NCI-H446 (cell line): ENCODE results near the gene MAN2B1.
"Not testable (repeated sequence)": the region's sequence is repeated elsewhere in the genome, so short reads cannot be mapped to it uniquely, and the experiment has no call there.

Source experiments
- DNase-seq, 2 experiments: peaks; one replicate each; lab custom pipeline; 2025; lab: John Stamatoyannopoulos, UW

Gene MAN2B1

GRCh38 chr19:12657966-12658365, 8.6 kb downstream of the MAN2B1 start:
- no peak for DNase-seq

GRCh38 chr19:12656899-12657571, 9.5 kb downstream of the MAN2B1 start:
- no peak for DNase-seq

- DNase-seq: no peak
Observed at GRCh38 chr19:12655546-12655945, 11.0 kb downstream of the MAN2B1 start.

GRCh38 chr19:12652219-12652618, 14.3 kb downstream of the MAN2B1 start:
- DNase-seq: no peak

GRCh38 chr19:12649941-12650340, 16.6 kb downstream of the MAN2B1 start:
- no peak for DNase-seq

- no peak for DNase-seq
Observed at GRCh38 chr19:12648088-12648487, 18.5 kb downstream of the MAN2B1 start.

- DNase-seq: no peak
Observed at GRCh38 chr19:12647490-12648071, 19.0 kb downstream of the MAN2B1 start.

GRCh38 chr19:12647047-12647446, 19.5 kb downstream of the MAN2B1 start:
- DNase-seq: no peak

- DNase-seq: no peak
Observed at GRCh38 chr19:12646551-12646950, 20.0 kb downstream of the MAN2B1 start.

GRCh38 chr19:12643716-12644115, 22.8 kb downstream of the MAN2B1 start:
- not testable (repeated sequence) for DNase-seq

- DNase-seq: no peak
Observed at GRCh38 chr19:12642506-12642905, 24.0 kb downstream of the MAN2B1 start.

GRCh38 chr19:12641456-12641855, 25.1 kb downstream of the MAN2B1 start:
- no peak for DNase-seq

- no peak for DNase-seq
Observed at GRCh38 chr19:12639901-12640613, 26.5 kb downstream of the MAN2B1 start.

- no peak for DNase-seq
Observed at GRCh38 chr19:12638611-12639182, 27.8 kb downstream of the MAN2B1 start.

GRCh38 chr19:12636631-12637030, 29.9 kb downstream of the MAN2B1 start:
- no peak for DNase-seq

GRCh38 chr19:12629215-12629614, 37.3 kb downstream of the MAN2B1 start:
- DNase-seq: no peak

GRCh38 chr19:12628040-12629022, 38.2 kb downstream of the MAN2B1 start:
- no peak for DNase-seq

- no peak for DNase-seq
Observed at GRCh38 chr19:12626958-12627357, 39.6 kb downstream of the MAN2B1 start.

GRCh38 chr19:12623361-12624031, 43.0 kb downstream of the MAN2B1 start:
- no peak for DNase-seq

- not testable (repeated sequence) for DNase-seq
Observed at GRCh38 chr19:12621253-12622024, 45.1 kb downstream of the MAN2B1 start.
